CD8-positive, alpha-beta memory T cell (primary cell): ENCODE measurements around the gene TUNAR. TPM values are rescaled to one million over a fixed set of nuclear protein-coding genes. Genes with fewer than 3 reads are reported as not detected.
"Not testable (repeated sequence)": the region's sequence is repeated elsewhere in the genome, so short reads cannot be mapped to it uniquely, and the experiment has no call there.

Experiments used
- CTCF ChIA-PET: fragments of 350-600 bp; sonication (Branson Sonifier 250); formaldehyde crosslinking; loops from one replicate; lab custom pipeline; 2021; ENCODE audit warnings: antibody characterized with exemption; lab: Charles Lee
- POLR2A ChIA-PET: fragments of 350-600 bp; sonication (Branson Sonifier 250); formaldehyde crosslinking; loops from one replicate; lab custom pipeline; 2021; ENCODE audit warnings: antibody characterized with exemption; lab: Charles Lee
- DNase-seq, 5 donors: peaks; one replicate each; pipeline versions ENCODE4 v3.0.0 to v3.0.0-alpha.2; 2020 to 2022; ENCODE audit warnings: mixed read lengths in 1 of 5
- H3K27ac ChIP-seq: one replicate; pipeline ENCODE4 v1.7.0; 2013; ENCODE audit warnings: low read depth, mild to moderate bottlenecking, low read length, moderate library complexity
- H3K27me3 ChIP-seq: 2 replicates; pipeline ENCODE4 v1.7.0; 2013; ENCODE audit warnings: low read length, mild to moderate bottlenecking; ENCODE audit not compliant: insufficient read depth, poor library complexity, severe bottlenecking
- H3K36me3 ChIP-seq: 2 replicates; pipeline ENCODE4 v1.7.0; 2013; ENCODE audit warnings: mild to moderate bottlenecking, low read length, moderate library complexity; ENCODE audit not compliant: insufficient read depth
- H3K4me1 ChIP-seq: 2 replicates; pipeline ENCODE4 v1.7.0; 2013; ENCODE audit warnings: mild to moderate bottlenecking, low read length, moderate library complexity; ENCODE audit not compliant: insufficient read depth
- H3K4me3 ChIP-seq: 2 replicates; pipeline ENCODE4 v1.7.0; 2013; ENCODE audit warnings: mild to moderate bottlenecking, low read length
- H3K9me3 ChIP-seq: 2 replicates; pipeline ENCODE4 v1.7.0; 2013; ENCODE audit warnings: mild to moderate bottlenecking, low read length
- H3K27ac Mint-ChIP-seq, 8 donors: one replicate each; pipeline ENCODE4 v1.8.0; 2020 to 2021; ENCODE audit warnings: mixed read lengths in 8 of 8, mild to moderate bottlenecking in 6 of 8, inconsistent platforms in 3 of 8, moderate library complexity in 3 of 8
- H3K27me3 Mint-ChIP-seq, 2 donors: one replicate each; pipeline ENCODE4 v1.8.0; 2020 to 2021; ENCODE audit warnings: mixed read lengths in 2 of 2, mild to moderate bottlenecking in 1 of 2, moderate library complexity in 1 of 2
- H3K36me3 Mint-ChIP-seq, 3 donors: one replicate each; pipeline ENCODE4 v1.8.0; 2020 to 2021; ENCODE audit warnings: mixed read lengths in 3 of 3, inconsistent platforms in 1 of 3, mild to moderate bottlenecking in 1 of 3
- H3K4me1 Mint-ChIP-seq, 3 donors: one replicate each; pipeline ENCODE4 v1.8.0; 2020 to 2021; ENCODE audit warnings: mixed read lengths in 3 of 3, inconsistent platforms in 1 of 3, mild to moderate bottlenecking in 1 of 3
- H3K4me3 Mint-ChIP-seq, 7 donors: one replicate each; pipeline ENCODE4 v1.8.0; 2020 to 2021; ENCODE audit warnings: mixed read lengths in 7 of 7, mild to moderate bottlenecking in 6 of 7, moderate library complexity in 4 of 7, inconsistent platforms in 2 of 7
- H3K9me3 Mint-ChIP-seq, 5 donors: one replicate each; pipeline ENCODE4 v1.8.0; 2020 to 2022; ENCODE audit warnings: mixed read lengths in 5 of 5, mild to moderate bottlenecking in 3 of 5, moderate library complexity in 2 of 5, inconsistent platforms in 1 of 5
- polyA plus RNA-seq: library from polyadenylated mRNA; unstranded; fragments of 300-500 nt; fragmentation: Illumina TruSeq; gene quantifications from one replicate; pipeline ENCODE4 v1.2.3, GENCODE V29; 2021
- total RNA-seq, 2 experiments: library from RNA; stranded (reverse); gene quantifications; one replicate each; pipeline ENCODE4 v1.2.3, GENCODE V29; 2021

TUNAR gene
- total and polyA plus RNA-seq, 3 experiments from 2014 or later: not detected

GRCh38 chr14:95961481-95961880 lies 84.8 kb downstream of the TUNAR start:
- Mint-ChIP-seq H3K9me3 (peaks cover 0 to 3% (median 0%) of the 10 kb centered on the region in 5 donors), H3K36me3 (no peaks in the 10 kb centered on the region), H3K4me3 (no peak overlapping the region), H3K27me3 (peaks cover 0 to 22% of the 10 kb centered on the region in 2 donors), H3K4me1 (no peaks in the 10 kb centered on the region), H3K27ac (no peak overlapping the region)
- H3K9me3 ChIP-seq: no peaks in the 10 kb centered on the region
- ChIA-PET CTCF (no interaction called here), POLR2A (no interaction called here)
- no peak for DNase-seq
- no peak overlapping the region for H3K4me3 ChIP-seq
- H3K27me3 ChIP-seq: no peaks in the 10 kb centered on the region
- H3K36me3 ChIP-seq: no peaks in the 10 kb centered on the region
- no peak overlapping the region for H3K27ac ChIP-seq
- H3K4me1 ChIP-seq: no peaks in the 10 kb centered on the region

- H3K9me3 Mint-ChIP-seq: no peaks in the 10 kb centered on the region
- no peak overlapping the region for H3K4me3 Mint-ChIP-seq
- no peaks in the 10 kb centered on the region for H3K9me3 ChIP-seq
- H3K4me1 ChIP-seq: no peaks in the 10 kb centered on the region
- ChIA-PET POLR2A (no interaction called here), CTCF (no interaction called here)
- no peaks in the 10 kb centered on the region for H3K4me1 Mint-ChIP-seq
- no peak for DNase-seq
- H3K36me3 ChIP-seq: no peaks in the 10 kb centered on the region
- H3K27ac Mint-ChIP-seq: no peak overlapping the region
- H3K27me3 Mint-ChIP-seq: peaks cover 2 to 13% of the 10 kb centered on the region in 2 donors
- H3K27me3 ChIP-seq: no peaks in the 10 kb centered on the region
- H3K27ac ChIP-seq: no peak overlapping the region
- H3K36me3 Mint-ChIP-seq: no peaks in the 10 kb centered on the region
- H3K4me3 ChIP-seq: no peak overlapping the region
Observed at GRCh38 chr14:95964901-95965300, 88.3 kb downstream of the TUNAR start.

DNA sequence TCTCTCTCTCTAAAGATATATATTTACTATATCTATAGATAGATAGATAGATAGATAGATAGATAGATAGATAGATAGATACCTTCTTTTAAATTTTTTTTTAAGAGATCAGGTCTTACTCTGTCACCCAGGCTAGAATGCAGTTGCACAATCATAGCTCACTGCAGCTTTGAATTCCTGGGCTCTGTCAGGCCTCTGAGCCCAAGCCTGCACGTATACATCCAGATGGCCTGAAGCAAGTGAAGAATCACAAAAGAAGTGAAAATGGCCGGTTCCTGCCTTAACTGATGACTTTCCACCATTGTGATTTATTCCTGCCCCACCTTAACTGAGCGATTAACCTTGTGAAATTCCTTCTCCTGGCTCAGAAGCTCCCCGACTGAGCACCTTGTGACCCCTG lies 91.4 kb downstream of the TUNAR start:
- DNase-seq, H3K27me3 ChIP-seq, CTCF ChIA-PET, H3K36me3 Mint-ChIP-seq, H3K27ac Mint-ChIP-seq, H3K9me3 ChIP-seq, H3K36me3 ChIP-seq, H3K4me1 ChIP-seq, H3K4me3 ChIP-seq, H3K4me3 Mint-ChIP-seq, H3K27ac ChIP-seq, H3K9me3 Mint-ChIP-seq, H3K4me1 Mint-ChIP-seq, POLR2A ChIA-PET: not testable (repeated sequence)
- peaks cover 6 to 13% of the 10 kb centered on the region in 2 donors for H3K27me3 Mint-ChIP-seq

Other genes starting within 250 kb of the TUNAR start
- not detected for gene TCL1B, start 190.4 kb upstream of the TUNAR start, total RNA-seq
- gene TCL1B, start 190.4 kb upstream of the TUNAR start, polyA plus RNA-seq: not detected
- gene TCL1A, start 162.7 kb upstream of the TUNAR start, total RNA-seq: not detected
- not detected for gene TCL1A, start 162.7 kb upstream of the TUNAR start, polyA plus RNA-seq
- gene C14orf132, start 162.5 kb downstream of the TUNAR start, total RNA-seq: under 1 TPM; 0.58 to 0.61 TPM
- gene C14orf132, start 162.5 kb downstream of the TUNAR start, polyA plus RNA-seq: 0.29 TPM